ENCODE measurements around the gene GLB1L2.

GLB1L2 gene

DNA sequence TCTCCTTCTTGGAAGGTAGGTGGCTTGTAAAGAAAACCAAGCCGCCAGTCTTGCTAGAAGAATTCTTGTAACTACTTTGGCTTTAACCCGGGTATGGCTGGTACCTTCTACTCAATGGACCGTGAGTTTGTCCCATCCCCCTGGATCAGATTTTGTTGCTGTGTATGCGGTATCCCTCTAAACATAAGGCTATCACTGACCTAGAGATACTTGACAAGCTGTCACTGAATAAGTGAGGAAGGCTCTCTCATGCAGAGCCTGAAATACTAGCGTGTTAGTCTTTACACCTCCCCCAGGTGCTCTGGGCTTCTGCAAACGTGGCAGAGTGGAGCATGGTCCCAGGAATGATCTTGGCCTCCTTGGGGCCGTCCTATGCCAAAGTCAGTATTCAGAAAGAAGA, 34.5 kb downstream of the GLB1L2 start:
- no peak for DNase-seq (ENCODE audit: low read depth in 2 of 2)

DNA sequence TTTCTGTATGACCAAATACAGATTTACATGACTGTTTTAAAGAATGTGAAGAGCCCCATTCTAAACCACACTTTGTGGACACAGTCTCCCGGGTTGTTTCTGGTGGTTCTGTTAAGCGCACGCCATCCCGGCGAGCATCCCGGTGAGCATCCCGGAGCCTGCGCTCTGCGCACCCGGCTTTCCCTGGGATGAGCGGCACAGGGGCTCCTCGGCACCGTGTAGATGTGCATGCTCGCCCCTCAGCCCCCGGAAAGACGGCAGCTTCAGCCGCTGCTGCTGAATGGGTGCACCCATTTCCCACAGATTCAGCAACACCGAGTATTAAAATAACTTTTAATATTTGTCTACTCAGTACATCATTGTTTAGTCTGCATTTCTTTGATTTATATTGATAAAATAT, 36.0 kb downstream of the GLB1L2 start:
- DNase-seq (ENCODE audit: low read depth in 2 of 2): no peak

DNA sequence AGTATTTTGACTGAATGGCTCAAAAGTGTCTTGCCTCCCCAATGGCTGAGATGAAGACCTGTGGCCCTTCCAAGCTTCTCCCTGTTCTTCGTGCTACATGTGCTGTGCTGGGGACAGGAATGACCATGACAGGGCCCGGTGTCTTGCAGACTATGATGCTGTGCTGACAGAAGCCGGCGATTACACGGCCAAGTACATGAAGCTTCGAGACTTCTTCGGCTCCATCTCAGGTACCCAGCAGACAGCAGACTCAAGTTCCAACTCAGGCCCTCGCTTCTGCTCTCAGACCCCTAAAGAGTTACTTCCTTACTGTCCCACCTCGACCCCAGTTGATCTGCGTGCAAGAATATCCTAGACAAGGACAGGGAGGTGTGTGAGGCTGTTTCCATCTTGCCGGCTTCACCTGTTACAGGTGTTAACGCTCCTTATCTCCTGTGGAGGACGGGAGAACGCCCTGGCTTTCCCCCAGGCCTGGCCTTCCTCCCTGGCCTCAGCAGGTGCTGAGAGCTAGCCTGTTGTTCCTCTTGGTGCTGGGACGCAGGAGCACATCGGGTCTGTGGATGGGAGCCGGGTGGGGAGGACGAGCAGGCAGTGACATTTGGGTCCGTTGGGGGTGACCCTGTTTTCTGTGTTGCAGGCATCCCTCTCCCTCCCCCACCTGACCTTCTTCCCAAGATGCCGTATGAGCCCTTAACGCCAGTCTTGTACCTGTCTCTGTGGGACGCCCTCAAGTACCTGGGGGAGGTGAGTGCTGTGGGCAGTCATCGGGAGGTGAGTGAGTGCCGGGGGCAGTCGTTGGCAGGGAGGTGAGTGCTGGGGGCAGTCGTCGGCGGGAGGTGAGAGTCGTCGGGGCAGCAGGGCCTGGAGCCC, 38.1 kb downstream of the GLB1L2 start:
- no peak for DNase-seq (ENCODE audit: low read depth in 2 of 2)

- DNase-seq (ENCODE audit: low read depth in 2 of 2): no peak
These were observed 39.0 kb downstream of the GLB1L2 start for GRCh38 chr11:134370526-134371435.

GRCh38 chr11:134371436-134372185, 39.8 kb downstream of the GLB1L2 start:
- no peak for DNase-seq (ENCODE audit: low read depth in 2 of 2)

DNA sequence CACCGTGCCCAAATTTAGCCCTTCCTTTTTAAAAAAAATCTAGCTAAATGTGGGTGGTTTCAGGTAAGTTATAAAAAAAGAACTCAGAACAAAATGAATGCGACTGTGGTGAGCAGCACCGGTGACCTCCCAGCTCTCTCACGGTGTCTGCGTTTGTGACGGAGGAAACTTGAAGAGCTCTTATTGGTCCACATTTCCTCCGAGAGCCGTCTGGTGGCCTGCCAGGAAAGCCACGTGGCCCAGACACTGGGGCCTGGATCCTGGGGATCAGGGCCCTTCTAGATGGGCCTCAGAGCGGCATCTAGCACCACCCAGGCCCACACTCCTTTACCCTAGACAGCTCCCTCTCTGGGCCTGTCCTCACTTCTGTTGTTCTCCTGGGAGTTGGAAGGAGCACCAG, 40.7 kb downstream of the GLB1L2 start:
- DNase-seq (ENCODE audit: low read depth in 2 of 2): no peak

DNA sequence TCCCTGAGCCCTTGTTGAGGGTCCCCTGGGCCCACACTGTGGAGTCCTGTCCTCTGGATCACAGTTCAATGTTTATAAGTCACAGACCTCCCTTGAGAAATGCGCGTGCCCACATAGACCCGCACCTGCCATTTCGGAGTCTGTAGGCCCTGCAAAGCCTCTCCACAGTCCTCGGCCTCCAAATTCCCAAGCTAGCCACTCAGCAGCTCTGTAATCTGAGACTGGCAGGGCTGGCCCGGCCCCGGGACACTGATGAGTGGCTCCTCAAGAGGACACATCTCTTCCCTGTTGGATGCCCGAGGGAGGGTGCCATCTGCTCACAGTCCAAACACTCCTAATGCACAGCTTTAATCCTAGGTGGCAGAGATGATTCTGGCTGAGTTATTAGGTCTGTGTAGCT, 41.2 kb downstream of the GLB1L2 start:
- no peak for DNase-seq (ENCODE audit: low read depth in 2 of 2)

- no peak for DNase-seq (ENCODE audit: low read depth in 2 of 2)
These were observed 41.8 kb downstream of the GLB1L2 start for GRCh38 chr11:134373591-134374052.

GRCh38 chr11:134374171-134374570, 42.4 kb downstream of the GLB1L2 start:
- DNase-seq (ENCODE audit: low read depth in 2 of 2): no peak

GRCh38 chr11:134374891-134375550, 43.2 kb downstream of the GLB1L2 start:
- no peak for DNase-seq (ENCODE audit: low read depth in 2 of 2)

DNA sequence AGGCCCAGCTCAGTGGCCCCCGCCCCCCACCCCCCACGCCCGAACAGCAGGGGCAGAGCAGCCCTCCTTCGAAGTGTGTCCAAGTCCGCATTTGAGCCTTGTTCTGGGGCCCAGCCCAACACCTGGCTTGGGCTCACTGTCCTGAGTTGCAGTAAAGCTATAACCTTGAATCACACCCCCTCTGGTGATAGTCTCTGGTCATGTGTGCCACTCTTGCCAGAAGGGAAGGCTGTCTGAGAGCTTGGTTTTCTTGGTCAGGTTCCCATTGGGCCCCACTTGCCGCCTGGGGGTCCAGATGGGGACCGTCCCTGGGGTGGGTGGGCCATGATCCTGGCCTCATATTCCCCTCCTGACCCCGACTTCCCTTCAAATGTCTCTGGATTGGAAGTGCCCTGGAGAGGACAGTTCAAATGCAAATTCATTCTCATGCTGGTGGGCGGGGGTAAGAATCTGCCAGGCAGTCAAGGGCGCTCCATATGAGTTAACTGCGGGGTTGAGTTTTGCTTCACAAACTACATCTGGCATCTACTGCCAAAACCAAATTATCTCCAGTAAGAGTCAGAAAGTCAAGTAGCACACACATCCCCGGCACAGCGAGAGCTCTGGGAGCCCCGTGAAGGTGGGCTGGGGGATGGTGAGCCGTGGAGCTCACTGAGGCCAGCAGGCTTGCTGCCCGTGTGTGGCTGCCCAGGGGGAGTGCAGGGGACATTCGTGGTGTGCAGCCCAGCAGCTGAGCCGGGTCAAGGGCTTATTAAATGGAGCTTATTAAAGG, 44.5 kb downstream of the GLB1L2 start:
- DNase-seq (ENCODE audit: low read depth in 2 of 2): no peak

GRCh38 chr11:134377876-134378275, 46.1 kb downstream of the GLB1L2 start:
- no peak for DNase-seq (ENCODE audit: low read depth in 2 of 2)

GRCh38 chr11:134379241-134379640, 47.5 kb downstream of the GLB1L2 start:
- DNase-seq (ENCODE audit: low read depth in 2 of 2): no peak

DNA sequence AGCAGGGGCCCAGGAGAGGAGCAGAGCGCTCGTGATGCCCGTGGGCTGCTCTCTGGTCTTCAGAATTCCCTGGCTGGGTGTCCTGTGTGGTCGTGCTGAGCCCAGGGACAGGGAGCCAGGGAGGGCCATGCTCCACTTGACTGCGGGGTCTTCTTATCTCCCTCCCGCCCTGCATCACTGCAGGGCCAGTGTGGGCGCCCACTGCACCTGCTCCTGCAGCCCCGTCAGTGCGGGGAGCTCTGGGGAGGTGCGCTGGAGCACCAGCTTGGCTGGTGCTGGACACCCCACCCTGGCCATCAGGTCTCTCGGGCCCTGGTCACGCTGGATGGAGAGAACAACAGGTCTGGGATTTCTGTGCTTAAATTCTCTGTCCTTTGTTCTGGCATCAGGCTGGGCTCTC, 48.4 kb downstream of the GLB1L2 start:
- DNase-seq (ENCODE audit: low read depth in 2 of 2): no peak

GRCh38 chr11:134380785-134381184, 49.0 kb downstream of the GLB1L2 start:
- no peak for DNase-seq (ENCODE audit: low read depth in 2 of 2)

DNA sequence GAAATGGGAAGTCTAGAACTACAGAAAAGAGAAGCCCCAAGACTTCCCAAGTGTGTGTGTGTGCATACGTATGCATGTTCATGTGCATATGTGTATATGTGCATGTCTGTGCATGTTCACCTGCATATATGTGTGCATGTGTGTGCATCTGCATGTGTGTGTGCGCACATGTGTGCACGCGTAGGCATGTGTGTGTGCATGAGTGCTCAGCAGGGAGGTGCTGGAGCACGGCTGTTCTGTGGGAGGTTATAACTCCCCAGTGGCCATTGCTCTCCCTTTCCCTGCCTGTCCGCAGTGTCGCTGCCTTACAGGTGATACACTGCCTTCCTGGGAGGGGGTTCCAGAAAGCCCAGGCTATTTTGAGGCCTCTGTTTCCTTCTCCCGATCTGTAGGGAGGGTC, 50.5 kb downstream of the GLB1L2 start:
- DNase-seq (ENCODE audit: low read depth in 2 of 2): no peak

DNA sequence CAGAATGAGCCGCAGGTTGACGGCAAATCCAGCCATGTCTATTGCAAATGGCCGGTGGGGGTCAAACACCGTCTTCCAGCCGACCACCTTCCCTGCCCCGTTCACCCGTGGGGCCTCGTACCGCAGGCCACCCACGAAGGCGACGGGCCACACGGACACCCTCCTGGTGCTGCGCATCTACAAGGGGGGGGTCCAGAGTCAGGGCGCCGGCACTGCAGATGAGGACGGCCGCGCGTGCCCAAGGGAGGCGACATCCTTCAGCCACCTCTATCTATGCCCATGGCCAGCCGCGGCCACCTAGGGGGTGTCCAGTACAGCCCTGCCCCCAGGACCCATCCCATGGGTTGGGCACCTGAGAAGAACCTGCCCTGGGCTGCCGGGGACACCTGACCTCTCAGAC, 51.0 kb downstream of the GLB1L2 start:
- DNase-seq (ENCODE audit: low read depth in 2 of 2): no peak

DNA sequence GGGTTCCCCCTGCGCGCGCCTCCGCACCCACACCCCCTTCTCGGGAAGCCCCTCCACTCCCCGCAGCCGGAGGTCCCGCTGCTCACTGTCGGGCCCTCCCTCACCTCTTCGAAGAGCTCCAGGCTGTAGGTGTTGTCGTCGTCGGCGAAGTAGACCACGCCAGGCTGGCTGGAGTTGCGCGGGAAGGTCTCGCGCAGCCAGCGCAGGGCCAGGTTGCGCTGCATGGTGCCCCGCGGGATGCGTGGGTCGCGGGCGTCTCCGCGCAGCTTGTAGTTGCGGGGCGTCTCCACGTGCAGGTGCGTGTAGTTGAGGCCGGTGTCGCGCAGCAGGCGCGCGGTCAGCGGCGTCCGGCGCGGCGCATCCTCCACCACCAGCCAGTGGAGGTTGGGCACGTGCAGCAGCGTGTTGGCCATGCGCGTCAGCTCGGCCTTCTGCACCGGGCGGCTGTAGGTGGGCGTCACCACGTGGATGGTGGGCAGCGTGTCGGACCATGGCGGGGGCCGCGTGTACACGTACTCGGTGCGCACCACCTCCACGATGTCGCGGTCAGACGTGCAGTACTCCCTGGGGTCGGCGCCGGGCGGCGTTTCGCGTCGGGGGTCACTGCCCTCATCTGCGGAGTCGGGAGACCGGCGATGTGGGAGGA, 51.9 kb downstream of the GLB1L2 start:
- DNase-seq (ENCODE audit: low read depth in 2 of 2): no peak

- no peak for DNase-seq (ENCODE audit: low read depth in 2 of 2)
These were observed 52.6 kb downstream of the GLB1L2 start for GRCh38 chr11:134384406-134384805.

GRCh38 chr11:134385171-134385570, 53.4 kb downstream of the GLB1L2 start:
- DNase-seq (ENCODE audit: low read depth in 2 of 2): no peak

All from stimulated activated CD8-positive, alpha-beta memory T cell treated with anti-CD3 and anti-CD28 coated beads, Interleukin-7, amount 100 ng/mL, for 1 hour (primary cell).